K562 (cell line): ENCODE measurements around the gene MACF1. TPM values are rescaled to one million over a fixed set of nuclear protein-coding genes. Genes with fewer than 3 reads are reported as not detected.

Source experiments
- ATF1 ChIP-seq, 2 experiments: fragments of 450-650 bp in 1 of 2; IDR thresholded peaks; 2 replicates each; pipeline ENCODE4 v1.6.1; 2016; ENCODE audit warnings: missing compliant biosample characterization in 1 of 2, missing genetic modification characterization in 1 of 2
- BDP1 ChIP-seq: IDR thresholded peaks from 3 replicates; pipeline ENCODE4 v1.6.1; 2011; ENCODE audit not compliant: insufficient read length, insufficient read depth
- CSDE1 ChIP-seq, 2 experiments: fragments of 450-650 bp; IDR thresholded peaks; 2 replicates each; pipeline ENCODE4 v1.6.1; 2016; ENCODE audit warnings: mild to moderate bottlenecking in 1 of 2
- EGR1 ChIP-seq: fragments of 450-650 bp; conservative IDR thresholded peaks from 2 replicates; pipeline ENCODE4 v1.6.1; 2017; ENCODE audit warnings: mild to moderate bottlenecking
- EWSR1 ChIP-seq: fragments of 450-650 bp; IDR thresholded peaks from 2 replicates; pipeline ENCODE4 v1.6.1; 2018; ENCODE audit warnings: borderline replicate concordance, mild to moderate bottlenecking, low read depth, moderate library complexity; ENCODE audit not compliant: partially characterized antibody
- FUS ChIP-seq: fragments of 200-400 bp; formaldehyde crosslinking; optimal IDR thresholded peaks from 2 replicates; pipeline ENCODE3; 2017; ENCODE audit warnings: low read depth, low read length
- GATAD2B ChIP-seq: fragments of 450-650 bp; IDR thresholded peaks from 2 replicates; pipeline ENCODE4 v1.6.1; 2017; ENCODE audit warnings: mild to moderate bottlenecking, borderline replicate concordance
- JUN ChIP-seq, 2 experiments: sonication (generic) in 1 of 2; formaldehyde crosslinking in 1 of 2; IDR thresholded peaks; 2 replicates each; pipeline versions ENCODE4 v1.6.1 to v1.8.0; 2012 to 2022; ENCODE audit warnings: borderline replicate concordance in 2 of 2, mild to moderate bottlenecking in 2 of 2, improper control_type of control experiment in 1 of 2, low read depth in 1 of 2, low read length in 1 of 2, missing genetic modification reagents in 1 of 2
- JUNB ChIP-seq: fragments of 450-650 bp; formaldehyde crosslinking; conservative IDR thresholded peaks from 2 replicates; pipeline ENCODE4 v1.4.0; 2020; ENCODE audit warnings: mild to moderate bottlenecking
- JUND ChIP-seq, 2 experiments: IDR thresholded peaks; 2 replicates in 1 of 2; 3 replicates in 1 of 2; pipeline ENCODE4 v1.6.1; 2011; ENCODE audit warnings: borderline replicate concordance in 2 of 2, low read depth in 2 of 2, low read length in 2 of 2, improper control_type of control experiment in 1 of 2, missing biosample characterization in 1 of 2, missing genetic modification characterization in 1 of 2, missing genetic modification reagents in 1 of 2
- MYNN ChIP-seq, 2 experiments: sonication (generic); formaldehyde crosslinking in 1 of 2; IDR thresholded peaks; 2 replicates each; pipeline versions ENCODE4 v1.5.0 to v1.6.1; 2016 to 2020; ENCODE audit warnings: antibody characterized with exemption in 1 of 2, missing genetic modification reagents in 1 of 2
- NFRKB ChIP-seq: fragments of 450-650 bp; IDR thresholded peaks from 2 replicates; pipeline ENCODE4 v1.6.1; 2016; ENCODE audit warnings: low read depth
- NR2C1 ChIP-seq, 2 experiments: fragments of 450-650 bp; IDR thresholded peaks; 2 replicates each; pipeline ENCODE4 v1.6.1; 2017; ENCODE audit warnings: mild to moderate bottlenecking in 2 of 2, antibody characterized with exemption in 1 of 2, inconsistent platforms in 1 of 2, missing compliant biosample characterization in 1 of 2, missing genetic modification characterization in 1 of 2
- NR2C2 ChIP-seq, 2 experiments: fragments of 200-800 bp in 1 of 2; sonication (Bioruptor generic) in 1 of 2; sonication (generic) in 1 of 2; formaldehyde crosslinking in 1 of 2; IDR thresholded peaks; 2 replicates each; pipeline versions ENCODE4 v1.6.1 to v1.8.0; 2016 to 2022; ENCODE audit warnings: mild to moderate bottlenecking in 1 of 2, missing compliant biosample characterization in 1 of 2, missing genetic modification characterization in 1 of 2, missing genetic modification reagents in 1 of 2
- RHOXF2B ChIP-seq: fragments of 250-450 bp; sonication (Bioruptor Pico); conservative IDR thresholded peaks from 2 replicates; pipeline ENCODE4 v1.5.1; 2021
- SMARCE1 ChIP-seq: fragments of 450-650 bp; IDR thresholded peaks from 2 replicates; pipeline ENCODE4 v1.7.1; 2016; ENCODE audit warnings: mild to moderate bottlenecking
- SRSF1 ChIP-seq: fragments of 200-400 bp; formaldehyde crosslinking; IDR thresholded peaks from 2 replicates; pipeline ENCODE4 v1.6.1; 2017; ENCODE audit warnings: mild to moderate bottlenecking, low read depth, low read length, moderate library complexity
- TEAD4 ChIP-seq, 2 experiments: sonication (generic) in 1 of 2; formaldehyde crosslinking in 1 of 2; IDR thresholded peaks; 2 replicates each; pipeline versions ENCODE4 v1.6.1 to v1.8.0; 2012 to 2022; ENCODE audit warnings: borderline replicate concordance in 1 of 2, inconsistent platforms in 1 of 2, low read length in 1 of 2, mild to moderate bottlenecking in 1 of 2, missing genetic modification reagents in 1 of 2
- U2AF1 ChIP-seq: fragments of 200-400 bp; formaldehyde crosslinking; optimal IDR thresholded peaks from 2 replicates; pipeline ENCODE3; 2017; ENCODE audit warnings: mild to moderate bottlenecking, low read depth, low read length, moderate library complexity
- ZNF316 ChIP-seq: fragments of 450-650 bp; IDR thresholded peaks from 2 replicates; pipeline ENCODE4 v1.6.1; 2016
- ZNF436 ChIP-seq: fragments of 250-450, 450-650 bp; sonication (Bioruptor Pico); formaldehyde crosslinking; IDR thresholded peaks from 2 replicates; pipeline ENCODE4 v1.7.0; 2020; ENCODE audit warnings: mild to moderate bottlenecking
- ZNF445 ChIP-seq: fragments of 250-450 bp; sonication (Bioruptor Pico); IDR thresholded peaks from 2 replicates; pipeline ENCODE4 v1.4.0; 2020; ENCODE audit warnings: low read depth, mild to moderate bottlenecking, moderate library complexity
- polyA plus RNA-seq, 8 experiments: library from polyadenylated mRNA; depleted of rRNA in 4 of 8; stranded (reverse) in 5 of 8; unstranded in 3 of 8; fragments of >200 nt; fragmentation: Nextera tagmentation in 2 of 8; fragmentation: Illumina TruSeq in 1 of 8; extraction: Ambion mirVana in 2 of 8; extraction: Trizol in 1 of 8; gene quantifications; 2 replicates each; pipeline versions ENCODE4 v1.2.1 to v1.2.3, GENCODE V29; 2011 to 2014; ENCODE audit warnings: inconsistent platforms in 1 of 8, missing spikeins in 1 of 8
- total RNA-seq, 7 experiments: library from RNA; depleted of rRNA in 6 of 7; stranded (reverse); fragments of >200 nt in 6 of 7; fragmentation: Illumina TruSeq in 2 of 7; extraction: Trizol in 2 of 7; gene quantifications; 2 replicates each; pipeline versions ENCODE4 v1.2.1 to v1.2.3, GENCODE V29; 2011 to 2021; ENCODE audit warnings: low replicate concordance in 1 of 7
- TF ChIP-seq, protein P1 (sequence below), 2 experiments: IDR thresholded peaks in 1 of 2; conservative IDR thresholded peaks in 1 of 2; 2 replicates each; pipeline ENCODE4 v1.6.1; 2016; ENCODE audit warnings: low read depth in 2 of 2, mild to moderate bottlenecking in 1 of 2, missing compliant biosample characterization in 1 of 2, missing genetic modification characterization in 1 of 2, moderate library complexity in 1 of 2

The MACF1 gene
- total and polyA plus RNA-seq, 9 of the 15 experiments (the other 6 are each of a cell fraction or from before 2014, with no cell fraction given): 13.2 to 232 (median 112) TPM

DNA sequence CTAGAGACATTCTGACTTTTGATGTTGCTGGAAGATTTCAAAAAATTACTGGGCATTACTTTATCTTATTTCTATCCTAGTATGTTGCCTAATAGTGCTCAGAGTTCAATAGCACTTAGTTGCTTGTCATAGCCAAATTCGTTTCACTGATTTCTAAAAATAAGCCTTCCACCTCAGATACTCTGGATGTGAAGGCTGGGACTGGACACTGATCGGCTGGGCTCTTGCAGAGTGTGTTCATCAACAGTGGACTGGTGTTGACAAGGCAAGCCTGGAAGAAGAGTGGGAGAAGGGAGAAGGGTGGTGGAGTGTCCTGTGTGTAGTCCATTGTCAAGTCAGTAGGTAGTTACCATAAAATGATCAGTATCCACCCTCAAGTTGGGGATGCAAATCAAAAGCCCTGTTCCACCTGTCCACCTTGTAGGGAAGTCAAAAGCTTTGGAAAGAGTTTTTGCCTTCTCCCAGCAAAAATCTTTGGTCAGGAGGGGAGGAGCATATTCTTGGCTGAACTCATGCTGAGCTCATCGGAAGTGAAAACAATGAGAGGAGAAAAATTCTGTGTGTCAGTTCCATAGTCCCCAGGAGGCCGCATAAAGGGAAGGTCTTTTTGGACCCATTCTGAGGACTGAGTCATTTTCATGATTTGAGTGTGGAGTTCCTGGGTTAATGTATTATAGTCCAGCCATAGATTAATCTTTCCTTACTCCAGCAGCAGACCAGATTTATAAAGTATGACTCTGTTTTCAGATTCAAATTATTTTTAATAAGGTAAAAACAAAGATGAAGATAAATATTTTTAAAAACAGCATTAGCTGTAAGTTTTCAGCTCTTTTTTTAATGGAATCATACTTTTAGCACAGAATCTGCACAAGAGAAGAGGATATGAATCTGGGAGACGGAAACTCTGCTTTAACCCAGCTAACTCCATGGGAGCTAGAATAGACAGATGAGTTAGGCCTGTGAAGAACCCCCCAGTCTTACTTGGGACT, 187.5 kb downstream of the MACF1 start (continued):
- TF ChIP-seq JUN (IDR thresholded peaks at IDR 0.05; ENCODE audit: borderline replicate concordance, low read depth, low read length): peak; percentile 88
- no peak for TF ChIP-seq JUN (CRISPR knock-in tag; IDR thresholded peaks at IDR 0.05; ENCODE audit: borderline replicate concordance)
- no peak for TF ChIP-seq FUS
- TF ChIP-seq, protein P1, sequence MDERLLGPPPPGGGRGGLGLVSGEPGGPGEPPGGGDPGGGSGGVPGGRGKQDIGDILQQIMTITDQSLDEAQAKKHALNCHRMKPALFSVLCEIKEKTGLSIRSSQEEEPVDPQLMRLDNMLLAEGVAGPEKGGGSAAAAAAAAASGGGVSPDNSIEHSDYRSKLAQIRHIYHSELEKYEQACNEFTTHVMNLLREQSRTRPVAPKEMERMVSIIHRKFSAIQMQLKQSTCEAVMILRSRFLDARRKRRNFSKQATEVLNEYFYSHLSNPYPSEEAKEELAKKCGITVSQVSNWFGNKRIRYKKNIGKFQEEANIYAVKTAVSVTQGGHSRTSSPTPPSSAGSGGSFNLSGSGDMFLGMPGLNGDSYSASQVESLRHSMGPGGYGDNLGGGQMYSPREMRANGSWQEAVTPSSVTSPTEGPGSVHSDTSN (CRISPR knock-in tag; IDR thresholded peaks at IDR 0.05; ENCODE audit: low read depth): no peak
- TF ChIP-seq, protein P1 (tag; conservative IDR thresholded peaks at IDR 0.05; ENCODE audit: low read depth): peak; percentile 53; the same call in 1 of the 2 replicates
- no peak for TF ChIP-seq ATF1 (CRISPR knock-in tag; IDR thresholded peaks at IDR 0.05)
- peak; percentile 61 for TF ChIP-seq ATF1 (tag; IDR thresholded peaks at IDR 0.05)
- TF ChIP-seq NR2C2 (CRISPR knock-in tag; IDR thresholded peaks at IDR 0.05): no peak
- TF ChIP-seq NR2C2 (tag; IDR thresholded peaks at IDR 0.05): peak; percentile 96
- TF ChIP-seq SMARCE1: peak; percentile 33
- peak; percentile 93 for TF ChIP-seq NR2C1 (IDR thresholded peaks at IDR 0.05)
- TF ChIP-seq NR2C1 (tag; IDR thresholded peaks at IDR 0.05): peak; percentile 96
- TF ChIP-seq SRSF1: no peak
- peak; percentile 54; the same call in 1 of the 2 replicates for TF ChIP-seq NFRKB
- TF ChIP-seq CSDE1 (IDR thresholded peaks at IDR 0.05): no peak
- no peak for TF ChIP-seq MYNN (IDR thresholded peaks at IDR 0.05)
- TF ChIP-seq MYNN (CRISPR knock-in tag; IDR thresholded peaks at IDR 0.05): no peak
- TF ChIP-seq EGR1: no peak
- TF ChIP-seq ZNF436 (CRISPR knock-in tag): no peak
- 0 out of 2 replicates have a peak, but pooled peaks have one; percentile 21 for TF ChIP-seq TEAD4 (IDR thresholded peaks at IDR 0.05; ENCODE audit: low read length)
- TF ChIP-seq TEAD4 (CRISPR knock-in tag; IDR thresholded peaks at IDR 0.05; ENCODE audit: borderline replicate concordance): no peak
- peak; percentile 90 for TF ChIP-seq JUND (IDR thresholded peaks at IDR 0.05; ENCODE audit: borderline replicate concordance, low read depth, low read length)
- TF ChIP-seq JUND (tag; IDR thresholded peaks at IDR 0.05; ENCODE audit: borderline replicate concordance, low read depth, low read length): peak; percentile 76; the same call in 1 of the 3 replicates
- TF ChIP-seq EWSR1: no peak
- no peak for TF ChIP-seq GATAD2B
- TF ChIP-seq JUNB (CRISPR knock-in tag): no peak
- no peak for TF ChIP-seq BDP1
- peak; percentile 25; the same call in 1 of the 2 replicates for TF ChIP-seq ZNF316
- TF ChIP-seq RHOXF2B (CRISPR knock-in tag): no peak
- TF ChIP-seq ZNF445 (CRISPR knock-in tag): no peak
- TF ChIP-seq U2AF1: no peak
